ENCODE results near the gene THSD4.
A peak's percentile ranks its signal among the peaks of the same experiment; 100 is the strongest.

Gene THSD4

DNA sequence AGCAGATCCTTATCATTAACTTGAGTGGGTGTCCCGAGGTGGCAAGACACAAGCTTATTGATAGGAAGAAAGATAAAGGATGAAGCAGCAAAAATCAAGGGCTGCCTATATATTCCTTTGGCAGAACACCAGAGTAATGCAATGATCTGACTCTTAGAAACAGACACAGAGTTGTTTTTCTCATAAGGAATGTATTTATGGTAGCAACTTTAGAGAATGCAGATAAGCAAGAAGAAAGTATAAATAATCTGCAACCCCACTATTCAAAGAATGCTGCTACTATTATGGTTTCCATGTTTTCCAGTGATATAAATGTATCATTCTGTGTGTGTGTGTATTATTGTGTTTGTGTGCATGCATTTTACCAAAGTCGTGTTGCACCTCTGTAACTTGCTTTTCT lies 208.3 kb downstream of the THSD4 start:
- H3K4me3 ChIP-seq (replicated peaks; ENCODE audit: low read depth, low read length) = no peak overlapping the region
- TF ChIP-seq, protein P1, sequence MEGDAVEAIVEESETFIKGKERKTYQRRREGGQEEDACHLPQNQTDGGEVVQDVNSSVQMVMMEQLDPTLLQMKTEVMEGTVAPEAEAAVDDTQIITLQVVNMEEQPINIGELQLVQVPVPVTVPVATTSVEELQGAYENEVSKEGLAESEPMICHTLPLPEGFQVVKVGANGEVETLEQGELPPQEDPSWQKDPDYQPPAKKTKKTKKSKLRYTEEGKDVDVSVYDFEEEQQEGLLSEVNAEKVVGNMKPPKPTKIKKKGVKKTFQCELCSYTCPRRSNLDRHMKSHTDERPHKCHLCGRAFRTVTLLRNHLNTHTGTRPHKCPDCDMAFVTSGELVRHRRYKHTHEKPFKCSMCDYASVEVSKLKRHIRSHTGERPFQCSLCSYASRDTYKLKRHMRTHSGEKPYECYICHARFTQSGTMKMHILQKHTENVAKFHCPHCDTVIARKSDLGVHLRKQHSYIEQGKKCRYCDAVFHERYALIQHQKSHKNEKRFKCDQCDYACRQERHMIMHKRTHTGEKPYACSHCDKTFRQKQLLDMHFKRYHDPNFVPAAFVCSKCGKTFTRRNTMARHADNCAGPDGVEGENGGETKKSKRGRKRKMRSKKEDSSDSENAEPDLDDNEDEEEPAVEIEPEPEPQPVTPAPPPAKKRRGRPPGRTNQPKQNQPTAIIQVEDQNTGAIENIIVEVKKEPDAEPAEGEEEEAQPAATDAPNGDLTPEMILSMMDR (IDR thresholded peaks at IDR 0.05; ENCODE audit: low read length, missing control alignments) = no peak
- peak; percentile 19 for DNase-seq (ENCODE audit: low read depth)

DNA sequence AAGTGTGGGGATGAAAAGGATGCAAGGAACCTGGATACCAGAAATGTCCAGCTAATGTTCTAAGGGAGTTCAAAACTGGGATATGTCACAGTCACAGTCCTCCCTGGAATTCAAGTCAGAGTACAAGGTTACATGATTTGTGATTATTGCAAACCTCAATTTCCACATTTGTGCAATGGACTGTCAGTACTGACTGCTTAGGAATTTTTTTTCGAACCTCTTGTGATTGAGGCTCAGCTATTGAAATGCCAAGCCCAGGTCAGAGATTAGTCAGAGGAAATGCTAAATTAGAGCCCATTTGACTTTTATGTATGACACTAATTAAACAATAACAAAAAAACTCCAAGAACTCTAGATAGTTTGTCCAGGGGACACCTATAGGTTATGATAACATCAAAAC lies 210.2 kb downstream of the THSD4 start:
- TF ChIP-seq, protein P1 (IDR thresholded peaks at IDR 0.05; ENCODE audit: low read length, missing control alignments) = no peak
- H3K4me3 ChIP-seq (replicated peaks; ENCODE audit: low read depth, low read length) = no peak overlapping the region
- DNase-seq (ENCODE audit: low read depth) = peak; percentile 33

DNA sequence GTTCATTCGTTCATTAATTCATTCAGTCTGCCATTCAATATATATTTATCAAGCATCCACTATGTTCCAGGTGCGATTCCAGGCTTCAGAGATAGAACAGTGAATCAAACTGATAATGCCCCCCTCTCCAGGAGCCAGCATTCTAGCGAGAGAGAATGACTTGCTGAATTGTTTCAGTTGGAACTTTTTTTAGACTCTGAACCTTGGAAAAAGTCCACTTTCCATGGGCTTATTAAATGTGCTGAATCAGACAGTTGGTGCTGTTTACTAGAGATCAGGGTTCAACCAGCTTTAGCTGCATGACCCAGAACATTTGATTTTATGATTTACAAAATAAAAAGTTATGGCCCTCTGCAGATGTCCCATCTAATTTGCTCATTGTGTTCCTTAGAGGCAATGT lies 213.2 kb downstream of the THSD4 start:
- no peak overlapping the region for H3K4me3 ChIP-seq (replicated peaks; ENCODE audit: low read depth, low read length)
- TF ChIP-seq, protein P1 (IDR thresholded peaks at IDR 0.05; ENCODE audit: low read length, missing control alignments) = no peak
- DNase-seq (ENCODE audit: low read depth) = no peak

DNA sequence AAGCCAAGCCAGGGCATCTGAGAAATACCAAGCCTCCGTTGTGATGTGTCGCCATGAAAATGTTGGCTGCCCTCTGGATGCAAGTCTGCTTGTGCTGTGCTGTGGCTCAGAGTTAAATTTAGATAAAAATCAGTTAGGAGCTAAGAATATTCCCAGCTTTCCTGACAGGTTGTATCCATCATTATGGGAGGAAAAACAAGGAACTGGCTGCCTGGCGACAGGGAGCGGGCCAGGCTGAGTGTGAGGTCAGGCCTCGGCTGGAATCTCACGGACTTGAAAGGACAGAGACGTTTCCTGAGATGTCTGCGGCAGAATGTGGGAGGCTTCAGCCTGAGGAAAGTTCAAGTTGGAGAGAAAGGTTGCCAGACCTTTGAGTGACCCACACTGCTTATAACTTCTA lies 213.8 kb downstream of the THSD4 start:
- peak; percentile 29 for DNase-seq (ENCODE audit: low read depth)
- H3K4me3 ChIP-seq (replicated peaks; ENCODE audit: low read depth, low read length) = no peak overlapping the region
- TF ChIP-seq, protein P1 (IDR thresholded peaks at IDR 0.05; ENCODE audit: low read length, missing control alignments) = no peak

DNA sequence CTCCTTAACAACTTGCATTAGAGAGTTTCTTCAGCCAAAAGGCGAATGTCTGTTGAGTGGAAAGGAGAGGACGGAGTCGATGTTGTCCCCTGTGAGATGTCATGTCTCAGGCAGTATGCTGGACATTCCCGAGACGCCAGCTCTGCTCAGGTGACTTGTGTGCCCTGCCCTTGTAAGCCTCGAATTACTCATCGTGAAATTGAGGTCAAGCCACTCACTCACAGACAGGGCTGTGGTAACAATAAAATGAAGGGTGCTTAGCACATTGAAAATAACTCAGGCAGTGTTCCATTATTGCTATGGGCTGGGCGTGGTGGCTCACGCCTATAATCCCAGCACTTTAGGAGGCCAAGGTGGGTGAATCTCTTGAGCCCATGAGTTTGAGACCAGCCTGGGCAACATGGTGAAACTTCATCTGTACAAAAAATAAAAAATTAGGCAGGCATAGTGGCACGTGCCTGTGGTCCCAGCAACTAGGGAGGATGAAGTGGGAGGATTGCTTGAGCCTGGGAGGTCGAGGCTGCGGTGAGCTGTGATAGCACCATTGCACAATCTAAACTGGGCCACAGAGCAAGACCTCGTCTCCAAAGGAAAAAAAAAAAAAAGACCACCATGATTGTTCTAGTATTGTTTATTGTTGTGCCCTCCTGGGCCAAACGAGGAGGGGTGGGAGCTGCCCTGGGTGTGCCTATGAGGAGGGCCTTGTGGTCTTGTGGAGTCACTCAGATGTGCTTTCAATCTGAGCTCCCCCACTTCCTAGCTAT lies 214.4 kb downstream of the THSD4 start:
- no peak overlapping the region for H3K4me3 ChIP-seq (replicated peaks; ENCODE audit: low read depth, low read length)
- TF ChIP-seq, protein P1 (IDR thresholded peaks at IDR 0.05; ENCODE audit: low read length, missing control alignments) = no peak
- peak; percentile 22 for DNase-seq (ENCODE audit: low read depth)

DNA sequence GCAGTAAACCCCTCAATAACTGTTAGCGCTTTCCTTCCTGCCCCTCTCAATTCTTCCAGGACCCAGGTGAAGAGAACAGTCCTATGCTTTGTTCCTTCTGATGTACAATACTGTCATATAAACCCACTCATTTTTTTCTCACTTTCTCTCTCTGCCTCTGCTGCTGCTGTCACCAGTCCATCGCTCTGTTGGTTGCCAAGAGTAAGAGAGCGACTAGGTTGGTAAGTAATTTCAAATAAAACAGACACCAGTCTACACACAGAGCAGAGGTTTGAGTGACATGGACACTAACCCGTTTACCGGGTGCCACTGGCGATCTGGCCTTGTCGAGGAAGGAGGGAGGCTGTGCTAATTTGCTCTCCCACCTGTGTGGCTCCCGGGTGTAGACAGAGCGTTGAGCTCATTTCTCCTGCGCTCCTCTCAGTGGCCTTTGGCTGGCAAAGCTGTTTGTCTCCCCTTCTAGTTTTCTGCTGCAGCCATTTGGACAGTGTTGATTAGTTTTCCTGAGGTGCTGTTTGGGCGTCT lies 215.4 kb downstream of the THSD4 start:
- no peak for DNase-seq (ENCODE audit: low read depth)
- TF ChIP-seq, protein P1 (IDR thresholded peaks at IDR 0.05; ENCODE audit: low read length, missing control alignments) = no peak
- no peak overlapping the region for H3K4me3 ChIP-seq (replicated peaks; ENCODE audit: low read depth, low read length)

DNA sequence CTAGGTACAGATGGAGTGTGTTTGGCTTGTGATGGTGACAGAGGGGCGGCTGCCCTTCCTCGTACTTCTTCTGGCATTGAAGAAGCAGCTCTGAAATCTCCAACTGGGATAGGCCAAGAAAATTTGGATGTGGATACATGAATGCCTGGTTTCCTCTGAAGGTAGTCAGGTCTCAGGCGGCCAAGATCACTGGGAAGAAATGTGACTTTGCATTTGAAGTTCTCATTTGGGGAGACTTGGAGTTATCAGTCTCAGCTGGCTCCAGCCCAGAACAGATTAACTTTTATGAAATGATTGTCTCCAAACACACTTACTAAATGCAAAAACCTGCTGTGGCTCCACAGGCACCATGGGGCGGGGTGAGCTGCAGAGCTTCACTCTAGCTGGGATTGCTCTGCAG lies 215.9 kb downstream of the THSD4 start:
- DNase-seq (ENCODE audit: low read depth) = no peak
- TF ChIP-seq, protein P1 (IDR thresholded peaks at IDR 0.05; ENCODE audit: low read length, missing control alignments) = no peak
- H3K4me3 ChIP-seq (replicated peaks; ENCODE audit: low read depth, low read length) = no peak overlapping the region

Measured in fibroblast of pulmonary artery (primary cell).